A204.1 (cell line): ENCODE results near the gene SORCS1.

Source experiments
- FAIRE-seq: peaks from 2 replicates; lab custom pipeline; 2012; peaks lifted over from hg19 to GRCh38; lab: Jason Lieb, UNC

SORCS1 gene

DNA sequence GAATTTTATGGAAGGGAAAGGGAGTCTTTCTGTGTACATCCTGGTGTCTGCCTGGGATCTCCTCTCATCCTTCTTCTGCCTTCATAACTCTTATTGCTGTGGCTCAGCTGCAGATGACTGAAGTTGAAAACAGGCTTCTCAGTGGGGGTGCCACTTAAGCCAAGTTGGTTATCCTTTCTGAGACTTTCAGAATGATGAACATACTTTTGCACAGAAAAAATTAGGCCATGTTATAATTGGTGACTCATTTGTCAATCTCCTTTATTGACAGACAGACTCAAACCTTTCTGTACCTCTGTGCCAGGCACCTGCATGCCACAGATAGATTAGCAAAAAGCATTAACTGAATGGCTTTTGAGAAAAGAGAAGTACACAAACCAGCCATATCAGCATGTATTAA lies 430.3 kb downstream of the SORCS1 start:
- no peak for FAIRE-seq

DNA sequence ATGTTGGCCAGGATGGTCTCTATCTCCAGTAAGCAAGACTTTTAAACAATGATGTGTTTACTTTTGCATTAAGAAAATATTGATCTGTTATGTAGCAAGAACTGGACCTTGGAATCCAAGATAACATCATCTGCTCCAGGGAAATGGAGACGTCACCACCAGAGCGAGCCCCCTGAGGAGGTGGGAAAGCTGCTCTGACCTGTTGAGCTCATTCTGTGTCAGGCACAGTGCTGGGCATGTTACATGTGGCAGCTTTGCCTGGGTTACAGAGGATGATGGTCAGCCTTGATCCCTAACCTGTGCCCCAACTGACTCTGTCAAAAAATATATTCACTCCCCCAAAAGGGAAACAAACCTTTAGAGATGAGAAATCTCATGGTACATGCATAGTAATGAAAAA lies 436.3 kb downstream of the SORCS1 start:
- no peak for FAIRE-seq

DNA sequence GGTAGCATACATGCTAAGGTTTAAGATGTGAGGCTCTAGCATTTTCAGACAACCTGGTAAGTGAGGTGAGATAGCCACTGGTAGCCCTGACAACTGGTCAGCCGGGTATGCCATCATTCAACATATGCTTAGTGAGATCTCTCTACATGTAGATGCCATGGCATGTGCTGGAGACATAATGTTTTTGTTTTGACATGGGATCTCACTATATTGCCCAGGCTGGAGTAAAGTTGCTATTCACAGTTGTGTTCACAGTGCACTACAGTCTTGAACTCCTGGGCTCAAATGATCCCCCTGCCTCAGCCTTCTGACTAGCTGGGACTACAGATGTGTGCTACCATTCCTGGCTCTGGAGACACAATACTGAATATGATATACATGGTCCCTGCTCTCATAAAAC lies 437.3 kb downstream of the SORCS1 start:
- FAIRE-seq: no peak

GRCh38 chr10:106722524-106722923 lies 442.0 kb downstream of the SORCS1 start:
- no peak for FAIRE-seq

- no peak for FAIRE-seq
These were observed 443.8 kb downstream of the SORCS1 start for GRCh38 chr10:106720683-106721082.

DNA sequence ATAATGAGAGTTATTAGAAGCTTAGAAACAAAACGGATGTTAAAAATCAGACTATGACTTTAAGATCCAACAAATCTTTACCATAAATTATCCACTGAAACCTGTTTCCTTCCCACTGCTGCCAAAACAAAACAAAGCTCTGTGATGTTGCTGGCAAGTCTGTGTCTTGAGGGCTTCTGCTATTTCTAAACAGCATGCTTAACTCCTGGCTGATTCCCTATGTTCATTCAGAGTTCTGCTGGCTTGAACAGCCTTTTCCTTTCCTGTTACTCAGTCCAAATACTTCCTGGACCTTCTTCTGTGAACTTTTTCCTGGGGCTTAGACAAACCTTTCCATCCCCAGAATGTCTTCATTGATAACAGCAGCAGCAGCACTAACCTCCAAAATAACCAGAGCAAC lies 448.1 kb downstream of the SORCS1 start:
- FAIRE-seq: no peak

DNA sequence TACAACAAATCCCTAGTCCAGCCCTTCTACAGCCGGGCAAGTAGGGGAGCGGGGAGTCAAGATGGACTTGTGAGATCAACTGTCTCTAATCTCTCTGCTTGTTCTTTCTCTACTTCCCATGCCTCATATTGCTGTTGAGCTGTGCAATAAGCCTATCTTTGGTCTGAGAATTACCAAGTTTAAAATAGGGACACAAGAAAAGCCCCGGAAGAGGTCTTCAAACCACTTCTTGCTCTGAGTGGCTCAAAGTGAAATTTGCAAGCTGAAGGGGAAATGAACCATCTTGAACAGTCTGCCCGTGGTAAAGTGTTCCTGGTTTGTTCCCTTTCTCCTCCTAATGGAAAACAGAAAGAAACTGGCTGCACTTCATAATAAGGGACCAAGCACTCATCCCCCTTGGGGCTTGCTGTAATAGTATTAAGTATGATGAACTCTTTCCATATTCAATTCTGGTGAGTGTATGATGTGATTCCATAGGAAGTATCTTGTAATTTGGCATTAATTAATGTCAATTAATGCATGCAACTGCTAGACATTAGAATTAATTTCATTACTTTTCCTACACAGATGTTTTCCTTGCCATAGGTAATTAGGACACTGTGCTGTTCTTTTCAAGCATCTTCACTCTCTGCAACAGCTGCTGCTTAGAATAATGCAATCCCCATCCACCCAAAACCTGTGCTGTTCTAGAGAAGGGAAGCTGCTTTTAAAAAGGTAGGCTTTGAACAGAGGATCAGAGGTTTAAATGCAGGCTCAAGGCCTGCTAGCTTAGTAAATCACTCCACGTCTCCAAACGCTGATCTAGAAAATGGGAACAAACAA lies 449.6 kb downstream of the SORCS1 start:
- FAIRE-seq: no peak

DNA sequence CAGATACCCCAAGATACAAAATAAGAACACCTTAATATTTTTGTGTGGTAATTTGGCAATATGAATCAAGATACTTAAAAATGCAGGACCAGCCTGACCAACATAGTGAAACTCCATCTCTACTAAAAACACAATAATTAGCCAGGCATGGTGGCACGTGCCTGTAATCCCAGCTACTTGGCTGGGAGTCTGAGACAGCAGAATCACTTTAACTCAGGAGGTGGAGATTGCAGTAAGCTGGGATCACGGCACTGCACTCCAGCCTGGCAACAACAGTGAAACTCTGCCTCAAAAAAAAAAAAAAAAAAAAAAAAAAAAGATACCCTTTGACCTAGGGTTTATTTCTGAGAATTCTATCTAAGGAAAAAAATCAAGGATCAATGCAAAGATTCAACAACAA lies 450.7 kb downstream of the SORCS1 start:
- FAIRE-seq: no peak

- FAIRE-seq: no peak
These were observed 451.5 kb downstream of the SORCS1 start for GRCh38 chr10:106712988-106713387.

- FAIRE-seq: no peak
These were observed 453.1 kb downstream of the SORCS1 start for GRCh38 chr10:106711313-106711906.

- no peak for FAIRE-seq
These were observed 456.0 kb downstream of the SORCS1 start for GRCh38 chr10:106708506-106708905.

GRCh38 chr10:106707657-106708056 lies 456.8 kb downstream of the SORCS1 start:
- FAIRE-seq: no peak

DNA sequence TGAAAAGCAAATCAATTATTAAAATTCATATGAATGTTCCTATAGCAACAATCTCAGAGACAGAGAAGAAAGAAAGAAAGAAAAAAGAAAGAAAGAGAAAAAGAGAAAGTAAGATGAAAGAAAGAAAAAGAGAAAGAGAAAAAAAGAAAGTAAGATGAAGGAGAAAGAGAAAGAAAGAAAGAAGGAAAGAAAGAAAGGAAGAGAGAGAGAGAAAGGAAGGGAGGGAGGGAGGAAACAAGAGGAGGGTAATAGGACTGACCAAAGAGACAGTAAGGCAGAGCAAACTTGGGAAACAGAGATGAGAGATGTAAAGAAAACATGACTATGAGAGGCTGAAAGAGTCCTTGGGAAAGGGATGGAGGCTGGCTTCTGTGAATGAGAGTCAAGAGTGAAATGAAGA lies 458.4 kb downstream of the SORCS1 start:
- no peak for FAIRE-seq

DNA sequence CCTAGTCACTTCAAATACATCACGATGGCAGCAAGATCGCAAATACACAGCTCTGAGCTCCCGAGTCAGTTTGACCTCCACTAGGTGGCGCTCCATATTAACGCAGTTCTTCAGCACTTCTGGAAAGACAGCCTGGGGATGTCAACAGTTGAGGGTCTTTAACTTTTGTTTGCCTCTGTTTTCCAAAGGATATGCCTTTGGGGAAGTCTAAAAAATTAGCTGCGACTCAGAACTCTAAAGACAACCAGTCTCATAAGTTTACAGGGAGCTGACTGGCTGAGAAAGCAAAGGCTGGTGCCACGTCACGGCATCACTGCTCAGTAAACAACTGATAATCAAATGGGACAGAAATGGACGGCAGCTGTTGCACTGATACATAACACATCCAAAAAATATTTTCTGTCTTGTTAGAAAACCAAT lies 458.8 kb downstream of the SORCS1 start:
- FAIRE-seq: peak; percentile 68

DNA sequence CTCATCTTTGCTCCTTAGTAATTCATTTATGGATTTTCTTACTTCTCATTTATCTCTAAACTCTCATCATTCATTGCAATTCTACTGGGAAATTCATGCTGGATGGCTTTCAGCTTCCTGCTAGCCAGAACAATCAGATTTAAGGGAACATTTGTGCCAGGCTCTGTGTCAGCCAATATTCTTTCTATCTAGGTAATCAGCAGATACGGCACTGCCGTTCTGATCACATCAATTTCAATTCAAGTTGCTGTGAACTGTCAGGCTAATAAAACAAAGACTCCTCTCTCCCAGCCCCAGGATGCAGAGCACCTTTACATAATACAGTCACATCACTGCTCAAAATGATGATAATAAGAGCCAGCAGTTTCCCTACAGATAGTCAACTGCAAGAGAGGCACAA lies 468.3 kb downstream of the SORCS1 start:
- FAIRE-seq: no peak

DNA sequence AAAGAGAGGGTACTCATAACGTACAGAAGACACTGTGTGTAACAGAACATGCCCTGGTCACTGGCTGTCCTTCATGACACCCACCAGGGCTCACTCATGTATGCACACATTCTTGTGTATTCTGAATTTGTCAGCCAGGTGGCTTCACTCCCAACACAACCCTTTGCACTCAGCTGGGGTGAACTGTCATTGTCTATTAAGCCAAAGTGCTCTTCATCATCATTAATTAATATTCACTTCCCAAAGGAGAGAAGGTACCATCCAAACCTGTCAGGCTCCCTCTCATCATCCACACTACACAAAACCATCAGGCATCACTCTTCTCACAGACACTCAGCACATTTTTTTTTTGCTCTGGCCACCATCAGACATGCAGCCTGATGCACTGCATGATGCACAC lies 469.8 kb downstream of the SORCS1 start:
- FAIRE-seq: no peak

DNA sequence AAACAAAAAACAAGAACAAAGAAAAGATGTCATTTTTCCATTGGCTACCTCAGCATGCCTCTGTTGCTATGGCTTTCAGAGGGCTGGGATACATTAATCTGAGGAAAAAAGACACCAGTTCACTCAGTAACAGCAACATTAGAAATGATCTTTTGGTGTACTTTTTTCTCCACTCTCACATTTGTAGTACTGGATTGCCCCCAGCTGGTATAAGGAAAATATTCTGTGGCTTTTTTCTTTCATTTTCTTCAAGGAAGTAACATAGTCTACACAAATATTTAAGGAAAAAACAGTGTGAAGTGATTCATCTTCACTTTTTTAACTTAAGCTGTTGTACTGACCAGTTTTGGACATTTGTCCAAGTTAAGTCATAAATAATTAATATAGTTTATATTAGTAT lies 482.3 kb downstream of the SORCS1 start:
- FAIRE-seq: no peak

GRCh38 chr10:106680061-106680460 lies 484.4 kb downstream of the SORCS1 start:
- no peak for FAIRE-seq

DNA sequence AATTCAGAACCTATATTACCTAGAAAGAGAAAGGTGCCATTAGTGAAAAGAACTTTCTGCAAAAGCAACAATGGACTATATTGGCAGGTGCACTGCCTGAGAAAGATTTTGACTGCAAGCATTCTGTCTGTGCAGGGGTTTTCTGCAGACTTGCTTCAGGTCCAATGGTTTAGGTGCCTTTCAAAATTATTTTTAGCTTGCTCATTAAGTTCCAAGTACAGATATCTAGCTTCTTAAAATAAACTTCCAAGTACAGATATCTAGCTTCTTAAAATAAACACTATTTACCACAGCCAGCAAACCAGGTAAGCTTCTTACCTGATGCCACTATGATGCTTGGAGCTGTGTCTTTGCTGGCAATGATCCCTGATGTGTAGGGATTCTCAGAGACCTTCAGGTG lies 485.2 kb downstream of the SORCS1 start:
- FAIRE-seq: no peak

DNA sequence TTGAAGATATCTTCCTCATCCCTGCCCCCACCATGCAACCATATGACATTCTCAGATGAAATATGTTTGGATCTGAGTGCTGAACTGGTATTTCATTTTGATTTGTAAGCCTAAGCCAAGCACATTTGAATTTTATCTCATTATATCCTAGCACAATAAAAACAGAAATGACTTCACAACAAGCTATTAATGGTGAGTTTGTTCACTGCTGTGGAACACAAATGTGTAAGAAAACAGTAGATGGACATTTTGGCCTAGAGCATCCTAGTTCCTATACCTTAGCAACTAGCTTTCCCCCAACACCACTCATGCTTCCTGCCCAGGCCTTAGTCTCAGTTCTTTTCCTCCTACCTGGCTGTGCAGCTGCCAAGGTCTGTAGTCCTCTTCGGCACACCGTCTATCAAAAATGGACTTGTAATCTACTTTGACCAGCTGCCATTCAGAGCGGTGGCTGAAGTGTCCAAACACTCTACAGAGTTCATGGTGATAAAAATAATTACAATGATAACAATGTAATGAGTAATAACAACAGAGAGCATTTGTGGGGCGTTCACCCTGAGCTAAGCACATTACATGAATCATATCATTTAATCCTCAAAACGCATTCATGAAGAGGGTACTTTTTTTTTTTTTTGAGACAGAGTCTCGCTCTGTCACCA lies 491.9 kb downstream of the SORCS1 start:
- FAIRE-seq: no peak

DNA sequence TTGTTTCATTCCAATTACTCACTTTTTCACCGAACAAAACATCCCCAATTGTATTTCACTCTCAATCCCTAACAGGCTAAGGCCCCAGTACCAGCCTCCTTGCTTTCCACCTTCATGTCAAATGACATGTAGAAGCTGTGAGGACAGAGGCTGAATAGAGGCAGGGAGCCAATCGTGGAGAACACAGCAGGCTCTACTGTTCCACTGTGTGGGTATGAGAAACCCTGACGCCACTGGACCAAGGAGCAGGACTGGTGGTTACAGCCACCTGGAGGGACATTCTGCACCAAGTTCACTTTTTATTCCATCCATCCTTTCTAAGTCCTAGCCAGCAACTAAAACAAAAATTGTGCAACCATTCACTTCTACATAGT lies 502.8 kb downstream of the SORCS1 start:
- no peak for FAIRE-seq

GRCh38 chr10:106661133-106661766 lies 503.3 kb downstream of the SORCS1 start:
- no peak for FAIRE-seq

GRCh38 chr10:106660550-106660949 lies 504.0 kb downstream of the SORCS1 start:
- no peak for FAIRE-seq
